ENCODE data around the gene APBA2.

The APBA2 gene

DNA sequence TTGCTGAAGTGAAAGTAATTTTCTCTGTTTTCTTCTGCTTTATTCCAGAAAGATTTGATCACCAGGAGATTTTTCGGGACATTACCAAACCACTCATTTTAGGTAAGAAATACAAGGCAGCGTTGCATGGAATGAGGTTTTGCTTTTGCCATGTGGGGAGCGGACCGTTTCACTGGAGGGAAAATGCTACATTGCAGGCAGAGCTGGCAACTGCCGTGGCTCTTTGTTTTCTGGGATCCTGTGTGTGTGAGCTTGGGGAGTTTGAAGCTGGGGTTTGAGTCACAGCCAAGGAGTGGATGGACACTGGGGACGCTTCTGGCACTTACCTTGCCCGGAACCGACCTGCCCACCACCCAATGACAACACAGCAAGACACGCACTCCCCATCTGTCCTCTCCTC is 109.9 kb downstream of the APBA2 start:
- H3K9me3 ChIP-seq (ENCODE audit: control insufficient read depth, insufficient read depth, low read depth, low read length), result no peaks in the 10 kb centered on the region
- no peak for TF ChIP-seq MEIS1 (CRISPR knock-in tag; IDR thresholded peaks at IDR 0.05; ENCODE audit: borderline replicate concordance)
- TF ChIP-seq ZNF248 (tag by site-specific recombination; IDR thresholded peaks at IDR 0.05), result no peak
- TF ChIP-seq ZNF335 (tag by site-specific recombination; conservative IDR thresholded peaks at IDR 0.05), result no peak
- no peak for TF ChIP-seq INSM2 (tag by site-specific recombination; IDR thresholded peaks at IDR 0.05)
- TF ChIP-seq ZNF366 (tag by site-specific recombination; conservative IDR thresholded peaks at IDR 0.05), result no peak
- no peak for TF ChIP-seq ZNF140 (tag by site-specific recombination; IDR thresholded peaks at IDR 0.05)
- TF ChIP-seq, protein P1, sequence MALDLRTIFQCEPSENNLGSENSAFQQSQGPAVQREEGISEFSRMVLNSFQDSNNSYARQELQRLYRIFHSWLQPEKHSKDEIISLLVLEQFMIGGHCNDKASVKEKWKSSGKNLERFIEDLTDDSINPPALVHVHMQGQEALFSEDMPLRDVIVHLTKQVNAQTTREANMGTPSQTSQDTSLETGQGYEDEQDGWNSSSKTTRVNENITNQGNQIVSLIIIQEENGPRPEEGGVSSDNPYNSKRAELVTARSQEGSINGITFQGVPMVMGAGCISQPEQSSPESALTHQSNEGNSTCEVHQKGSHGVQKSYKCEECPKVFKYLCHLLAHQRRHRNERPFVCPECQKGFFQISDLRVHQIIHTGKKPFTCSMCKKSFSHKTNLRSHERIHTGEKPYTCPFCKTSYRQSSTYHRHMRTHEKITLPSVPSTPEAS (tag by site-specific recombination; IDR thresholded peaks at IDR 0.05), result no peak
- no peak for TF ChIP-seq ZSCAN30 (tag by site-specific recombination; IDR thresholded peaks at IDR 0.05)
- TF ChIP-seq ZNF26 (tag by site-specific recombination; IDR thresholded peaks at IDR 0.05), result no peak
- no peak for TF ChIP-seq ZNF423 (tag by site-specific recombination; IDR thresholded peaks at IDR 0.05)
- no peak for TF ChIP-seq ZNF660 (tag by site-specific recombination; IDR thresholded peaks at IDR 0.05)
- no peak for TF ChIP-seq SP2 (tag by site-specific recombination; IDR thresholded peaks at IDR 0.05)
- no peak for TF ChIP-seq ZNF48 (tag by site-specific recombination; IDR thresholded peaks at IDR 0.05)
- no peak overlapping the region for H3K4me3 ChIP-seq (ENCODE audit: low read depth, low read length)
- no peaks in the 10 kb centered on the region for H3K4me1 ChIP-seq (ENCODE audit: control insufficient read depth, insufficient read depth, low read length)
- H3K36me3 ChIP-seq (ENCODE audit: control insufficient read depth in 2 of 2, insufficient read depth in 1 of 2, low read length in 2 of 2), result no peaks in the 10 kb centered on the region
- H3K27ac ChIP-seq (ENCODE audit: extremely low read depth, low read depth, low read length), result no peak overlapping the region
- CTCF ChIA-PET, result no interaction called here
- POLR2A ChIA-PET, result no interaction called here

- no peak overlapping the region for H3K4me3 ChIP-seq (ENCODE audit: low read depth, low read length)
- no peak overlapping the region for H3K27ac ChIP-seq (ENCODE audit: extremely low read depth, low read depth, low read length)
- no peaks in the 10 kb centered on the region for H3K9me3 ChIP-seq (ENCODE audit: control insufficient read depth, insufficient read depth, low read depth, low read length)
- ChIA-PET CTCF (no interaction called here), POLR2A (no interaction called here)
- no peaks in the 10 kb centered on the region for H3K36me3 ChIP-seq (ENCODE audit: control insufficient read depth in 2 of 2, insufficient read depth in 1 of 2, low read length in 2 of 2)
- no peaks in the 10 kb centered on the region for H3K4me1 ChIP-seq (ENCODE audit: control insufficient read depth, insufficient read depth, low read length)
- TF ChIP-seq ZNF521 (tag by site-specific recombination; IDR thresholded peaks at IDR 0.05), result no peak
- TF ChIP-seq, protein P2, sequence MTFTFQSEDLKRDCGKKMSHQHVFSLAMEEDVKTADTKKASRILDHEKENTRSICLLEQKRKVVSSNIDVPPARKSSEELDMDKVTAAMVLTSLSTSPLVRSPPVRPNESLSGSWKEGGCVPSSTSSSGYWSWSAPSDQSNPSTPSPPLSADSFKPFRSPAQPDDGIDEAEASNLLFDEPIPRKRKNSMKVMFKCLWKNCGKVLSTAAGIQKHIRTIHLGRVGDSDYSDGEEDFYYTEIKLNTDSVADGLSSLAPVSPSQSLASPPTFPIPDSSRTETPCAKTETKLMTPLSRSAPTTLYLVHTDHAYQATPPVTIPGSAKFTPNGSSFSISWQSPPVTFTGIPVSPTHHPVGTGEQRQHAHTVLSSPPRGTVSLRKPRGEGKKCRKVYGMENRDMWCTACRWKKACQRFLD (tag by site-specific recombination; IDR thresholded peaks at IDR 0.05), result no peak
- no peak for TF ChIP-seq ZNF324 (tag by site-specific recombination; IDR thresholded peaks at IDR 0.05)
- no peak for TF ChIP-seq ZNF624 (tag by site-specific recombination; IDR thresholded peaks at IDR 0.05)
Observed at GRCh38 chr15:28996289-28996688, 110.5 kb downstream of the APBA2 start.

DNA sequence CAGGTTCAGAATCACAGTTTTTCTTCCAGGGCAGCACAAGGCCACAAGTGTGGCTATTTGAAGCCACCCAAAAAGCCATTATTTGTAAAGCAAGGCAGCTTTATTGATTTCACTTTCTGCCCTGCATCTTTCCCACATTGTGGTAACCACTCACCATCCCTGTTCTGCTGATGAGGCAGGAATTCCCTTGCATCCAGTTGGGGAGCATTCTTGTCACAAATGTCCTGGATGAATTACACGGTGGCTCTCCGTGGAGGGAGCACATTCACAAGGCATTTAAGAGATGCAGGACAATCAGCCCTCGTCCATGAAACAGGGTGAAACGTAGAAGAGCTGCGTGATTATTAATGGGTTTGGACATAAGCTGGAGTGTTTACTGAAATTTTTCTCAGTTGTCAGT is 111.2 kb downstream of the APBA2 start:
- no peak overlapping the region for H3K27ac ChIP-seq (ENCODE audit: extremely low read depth, low read depth, low read length)
- no peaks in the 10 kb centered on the region for H3K36me3 ChIP-seq (ENCODE audit: control insufficient read depth in 2 of 2, insufficient read depth in 1 of 2, low read length in 2 of 2)
- no peaks in the 10 kb centered on the region for H3K4me1 ChIP-seq (ENCODE audit: control insufficient read depth, insufficient read depth, low read length)
- H3K4me3 ChIP-seq (ENCODE audit: low read depth, low read length), result no peak overlapping the region
- POLR2A ChIA-PET, result no interaction called here
- H3K9me3 ChIP-seq (ENCODE audit: control insufficient read depth, insufficient read depth, low read depth, low read length), result no peaks in the 10 kb centered on the region
- CTCF ChIA-PET, result interaction anchor here (0.5 kb wide), 1 partner anchor 673 kb away, joined by 3 read pairs; no protein-coding TSS in a partner anchor
- TF ChIP-seq ZNF549 (tag by site-specific recombination; IDR thresholded peaks at IDR 0.05), result no peak
- TF ChIP-seq ZBTB1 (tag by site-specific recombination; IDR thresholded peaks at IDR 0.05), result no peak
- TF ChIP-seq TSHZ1 (tag by site-specific recombination; IDR thresholded peaks at IDR 0.05; ENCODE audit: borderline replicate concordance), result no peak
- no peak for TF ChIP-seq KLF8 (tag by site-specific recombination; IDR thresholded peaks at IDR 0.05)
- TF ChIP-seq ZXDB (tag by site-specific recombination; IDR thresholded peaks at IDR 0.05), result no peak
- TF ChIP-seq ZNF341 (tag by site-specific recombination; IDR thresholded peaks at IDR 0.05; ENCODE audit: low read depth), result no peak
- TF ChIP-seq GLIS2 (tag by site-specific recombination; IDR thresholded peaks at IDR 0.05), result no peak
